Measurements from ENCODE around the gene SLA2.

- TF ChIP-seq CTCF (conservative IDR thresholded peaks at IDR 0.05 in 1 of 2, IDR thresholded peaks at IDR 0.05 in 1 of 2; ENCODE audit: low read depth in 1 of 2, low read length in 2 of 2) (peak; percentile 80 to 86), EZH2 (IDR thresholded peaks at IDR 0.05; ENCODE audit: low read length, missing control alignments) (no peak)
Measured at GRCh38 chr20:36605399-36606157, 40.4 kb downstream of the SLA2 start, which contains the start of gene RAB5IF.

Measured in fibroblast of lung (primary cell).